Measurements from ENCODE around the gene OR10T2.
"Not testable (repeated sequence)": the region's sequence is repeated elsewhere in the genome, so short reads cannot be mapped to it uniquely, and the experiment has no call there.

OR10T2 gene

GRCh38 chr1:158391099-158391498, 8.2 kb downstream of the OR10T2 start:
- TF ChIP-seq CTCF (IDR thresholded peaks at IDR 0.05; ENCODE audit: control insufficient read depth, insufficient read depth, low read depth, low read length, missing control alignments) = no peak
- no peak overlapping the region for H3K4me3 ChIP-seq (ENCODE audit: control insufficient read depth, low read depth, low read length)
- DNase-seq (ENCODE audit: low read depth) = no peak

DNA sequence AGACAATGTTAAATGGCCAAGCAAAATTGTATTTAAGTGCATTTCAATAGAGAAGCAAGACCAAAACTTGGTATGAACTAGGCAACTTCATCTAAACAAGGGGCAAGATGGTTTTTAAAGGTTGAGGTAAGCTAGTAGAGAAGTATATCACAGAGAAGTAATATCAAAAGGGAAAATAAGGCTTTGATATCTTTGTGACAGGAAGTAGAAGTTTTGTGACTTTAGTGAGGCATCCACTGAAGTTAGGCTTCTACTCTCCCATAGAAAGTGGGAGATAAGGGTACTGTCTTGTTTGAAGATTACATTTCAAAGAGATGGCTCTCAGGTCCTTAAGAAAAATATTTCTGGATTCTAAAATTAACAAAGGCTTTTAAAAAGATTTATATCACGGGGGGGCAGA, 8.9 kb downstream of the OR10T2 start:
- DNase-seq (ENCODE audit: low read depth) = no peak
- no peak for TF ChIP-seq CTCF (IDR thresholded peaks at IDR 0.05; ENCODE audit: control insufficient read depth, insufficient read depth, low read depth, low read length, missing control alignments)

DNA sequence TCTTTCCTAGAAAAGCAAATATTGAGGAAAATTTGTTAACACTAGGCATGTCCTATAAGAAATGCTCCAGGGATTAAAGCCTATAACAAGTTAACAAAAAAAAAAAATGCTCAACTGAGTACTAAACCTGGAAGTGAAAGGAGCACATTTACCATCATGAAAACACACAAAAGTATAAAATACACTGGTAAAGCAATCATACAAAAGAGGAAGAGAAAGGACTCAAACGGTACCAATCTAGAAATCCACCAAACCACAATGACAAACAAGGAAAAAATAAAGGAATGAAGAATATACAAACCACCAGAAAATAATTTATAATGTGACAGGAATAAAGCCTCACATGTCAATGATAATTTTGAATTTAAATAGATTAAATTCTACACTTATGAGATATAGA, 24.4 kb downstream of the OR10T2 start:
- no peak for DNase-seq (ENCODE audit: low read depth)
- H3K4me3 ChIP-seq (ENCODE audit: control insufficient read depth, low read depth, low read length) = no peak overlapping the region
- no peak for TF ChIP-seq CTCF (IDR thresholded peaks at IDR 0.05; ENCODE audit: control insufficient read depth, insufficient read depth, low read depth, low read length, missing control alignments)

More for the DNA sequence above, 8.9 kb downstream of the OR10T2 start:
- no peak overlapping the region for H3K4me3 ChIP-seq (ENCODE audit: control insufficient read depth, low read depth, low read length)

DNA sequence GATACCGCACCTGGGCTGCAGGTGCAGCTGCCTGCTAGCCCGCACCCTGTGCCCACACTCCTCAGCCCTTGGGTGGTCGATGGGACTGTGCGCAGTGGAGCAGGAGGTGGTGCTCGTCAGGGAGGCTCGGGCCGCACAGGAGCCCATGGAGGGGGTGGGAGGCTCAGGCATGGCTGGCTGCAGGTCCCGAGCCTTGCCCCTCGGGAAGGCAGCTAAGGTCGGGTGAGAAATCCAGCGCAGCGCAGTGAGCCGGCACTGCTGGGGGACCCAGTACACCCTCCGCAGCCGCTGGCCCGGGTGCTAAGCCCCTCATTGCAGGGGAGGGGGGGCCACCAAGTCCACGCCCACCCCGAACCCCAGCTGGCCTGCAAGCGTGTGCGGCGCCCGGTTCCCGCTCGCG, 25.2 kb downstream of the OR10T2 start:
- not testable (repeated sequence) for H3K4me3 ChIP-seq (ENCODE audit: control insufficient read depth, low read depth, low read length); DNase-seq (ENCODE audit: low read depth)

GRCh38 chr1:158371188-158371953, 27.9 kb downstream of the OR10T2 start:
- TF ChIP-seq CTCF (IDR thresholded peaks at IDR 0.05; ENCODE audit: control insufficient read depth, insufficient read depth, low read depth, low read length, missing control alignments) = no peak
- no peak overlapping the region for H3K4me3 ChIP-seq (ENCODE audit: control insufficient read depth, low read depth, low read length)
- DNase-seq (ENCODE audit: low read depth) = no peak

DNA sequence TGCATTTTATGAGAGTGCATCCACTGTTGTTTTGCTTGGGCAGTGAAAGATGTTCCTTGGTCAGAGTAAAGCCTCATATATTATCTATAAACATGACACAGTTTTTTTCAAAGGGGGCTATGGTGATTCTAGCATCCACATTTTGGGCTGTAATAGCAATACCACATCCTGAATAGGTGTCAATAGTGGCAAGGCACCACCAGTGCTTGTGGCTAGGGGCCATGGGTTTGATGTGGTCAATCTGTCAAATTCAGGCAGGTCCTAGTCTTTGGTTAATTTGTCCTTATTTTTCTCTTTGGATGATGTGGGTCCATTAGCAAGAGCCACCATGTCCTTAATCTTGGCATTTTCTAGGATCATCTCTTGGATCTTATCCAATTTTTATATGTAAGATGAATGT, 32.5 kb downstream of the OR10T2 start:
- no peak for DNase-seq (ENCODE audit: low read depth)
- no peak for TF ChIP-seq CTCF (IDR thresholded peaks at IDR 0.05; ENCODE audit: control insufficient read depth, insufficient read depth, low read depth, low read length, missing control alignments)
- H3K4me3 ChIP-seq (ENCODE audit: control insufficient read depth, low read depth, low read length) = no peak overlapping the region

GRCh38 chr1:158362941-158363340, 36.3 kb downstream of the OR10T2 start:
- TF ChIP-seq CTCF (IDR thresholded peaks at IDR 0.05; ENCODE audit: control insufficient read depth, insufficient read depth, low read depth, low read length, missing control alignments) = no peak
- H3K4me3 ChIP-seq (ENCODE audit: control insufficient read depth, low read depth, low read length) = no peak overlapping the region
- no peak for DNase-seq (ENCODE audit: low read depth)

All from AG09309 (cell line).